HG02840 (cell line): Measurements from ENCODE around the gene TMEM259.

Experiments used
- ATAC-seq: cut with Tn5 transposase; IDR thresholded peaks from one replicate; pipeline ENCODE4 v1.9.1; 2021; ENCODE audit warnings: mild to moderate bottlenecking, moderate library complexity, moderate number of reproducible peaks; ENCODE audit not compliant: unreplicated experiment, low FRiP score

TMEM259 gene

DNA sequence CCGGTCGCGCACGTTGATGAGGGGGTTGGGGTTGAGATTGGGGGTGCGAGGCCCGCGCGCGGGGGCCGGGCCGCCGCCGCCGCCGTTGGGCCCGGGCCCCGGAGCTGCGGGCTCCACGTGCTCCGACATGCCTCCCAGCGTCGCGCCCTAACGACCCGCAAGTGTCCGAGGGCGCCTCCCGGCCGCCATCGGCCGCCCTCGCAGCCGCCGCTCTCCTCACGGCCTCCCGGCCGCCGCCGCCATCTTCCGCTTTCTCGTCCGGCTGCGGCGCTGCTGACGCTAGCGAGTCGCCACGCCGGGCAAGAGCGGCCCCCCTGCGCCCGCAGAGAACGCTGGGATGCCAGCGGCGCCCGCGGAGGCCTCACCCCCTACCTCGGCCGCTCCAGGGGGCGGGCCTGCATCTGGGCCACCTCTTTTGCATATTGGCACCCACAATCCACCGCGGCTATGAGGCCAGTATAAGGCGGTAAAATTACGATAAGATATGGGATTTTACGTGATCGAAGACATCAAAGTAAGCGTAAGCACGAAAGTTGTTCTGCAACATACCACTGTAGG is at the start of gene TMEM259:
Gene TMEM259 (minus strand): TSS at position 256 of the 558 bp plus-strand sequence. CDS start 127 bp downstream, at position 129.
- ATAC-seq, result peak; percentile 85

DNA sequence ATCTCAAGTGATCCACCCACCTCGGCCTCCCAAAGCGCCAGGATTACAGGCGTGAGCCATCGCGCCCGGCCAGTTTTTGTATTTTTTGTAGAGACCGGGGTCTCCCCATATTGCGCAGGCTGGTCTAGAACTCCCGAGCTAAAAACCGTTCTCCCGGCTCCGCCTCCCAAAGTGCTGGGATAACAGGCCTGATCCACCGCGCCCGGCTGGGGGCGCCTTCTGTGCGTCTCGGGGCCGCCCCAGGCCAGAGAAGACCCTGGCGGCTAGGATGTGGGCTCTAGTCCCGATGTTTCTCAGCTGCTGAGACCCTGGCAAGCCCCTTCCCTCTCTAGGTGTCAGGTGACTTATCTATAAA is 49.6 kb upstream of the TMEM259 start:
- no peak for ATAC-seq

- no peak for ATAC-seq
Observed at GRCh38 chr19:1069009-1069779, 48.3 kb upstream of the TMEM259 start.

DNA sequence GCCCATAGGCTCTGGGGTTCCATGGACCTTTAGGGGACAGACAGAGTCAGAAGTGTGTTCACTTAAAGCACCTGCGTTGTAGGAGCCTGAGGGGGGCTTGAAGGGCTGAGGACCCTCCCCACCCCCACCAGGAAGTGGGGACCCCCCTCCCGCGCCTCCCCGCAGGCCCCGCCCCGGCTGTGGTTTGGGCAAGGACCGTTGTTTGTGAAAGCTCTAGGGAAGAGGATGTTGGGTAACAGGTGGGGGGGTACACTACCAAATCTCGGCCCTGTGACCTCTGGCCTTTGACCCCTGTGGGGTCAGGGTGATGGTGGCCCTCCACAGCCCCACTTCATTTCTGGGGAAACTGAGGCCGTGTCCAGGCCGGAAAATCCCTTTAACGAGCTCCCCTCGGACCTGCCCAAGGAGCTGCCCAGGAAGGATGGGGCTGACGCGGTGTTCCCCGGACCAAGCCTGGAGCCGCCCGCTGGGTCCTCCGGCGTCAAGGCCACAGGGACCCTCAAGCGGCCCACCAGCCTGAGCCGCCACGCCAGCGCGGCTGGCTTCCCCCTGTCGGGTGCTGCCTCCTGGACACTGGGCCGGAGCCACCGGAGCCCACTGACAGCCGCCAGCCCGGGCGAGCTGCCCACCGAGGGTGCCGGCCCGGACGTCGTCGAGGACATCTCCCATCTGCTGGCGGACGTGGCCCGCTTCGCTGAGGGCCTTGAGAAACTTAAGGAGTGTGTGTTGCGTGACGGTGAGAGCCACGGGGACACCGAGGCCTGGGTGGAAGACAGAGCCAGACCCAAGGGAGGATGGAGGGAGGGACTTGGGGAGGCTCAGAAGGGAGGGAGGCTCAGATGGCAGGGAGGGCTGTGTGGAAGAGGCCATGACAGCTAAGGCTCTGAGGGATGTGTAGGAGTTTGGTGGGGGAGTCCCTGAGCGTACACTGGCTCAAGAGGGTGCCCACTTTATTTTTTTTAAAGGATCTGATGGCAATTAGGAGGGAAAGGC is 47.4 kb upstream of the TMEM259 start:
- no peak for ATAC-seq

GRCh38 chr19:1067341-1067957 is 46.5 kb upstream of the TMEM259 start:
- no peak for ATAC-seq

DNA sequence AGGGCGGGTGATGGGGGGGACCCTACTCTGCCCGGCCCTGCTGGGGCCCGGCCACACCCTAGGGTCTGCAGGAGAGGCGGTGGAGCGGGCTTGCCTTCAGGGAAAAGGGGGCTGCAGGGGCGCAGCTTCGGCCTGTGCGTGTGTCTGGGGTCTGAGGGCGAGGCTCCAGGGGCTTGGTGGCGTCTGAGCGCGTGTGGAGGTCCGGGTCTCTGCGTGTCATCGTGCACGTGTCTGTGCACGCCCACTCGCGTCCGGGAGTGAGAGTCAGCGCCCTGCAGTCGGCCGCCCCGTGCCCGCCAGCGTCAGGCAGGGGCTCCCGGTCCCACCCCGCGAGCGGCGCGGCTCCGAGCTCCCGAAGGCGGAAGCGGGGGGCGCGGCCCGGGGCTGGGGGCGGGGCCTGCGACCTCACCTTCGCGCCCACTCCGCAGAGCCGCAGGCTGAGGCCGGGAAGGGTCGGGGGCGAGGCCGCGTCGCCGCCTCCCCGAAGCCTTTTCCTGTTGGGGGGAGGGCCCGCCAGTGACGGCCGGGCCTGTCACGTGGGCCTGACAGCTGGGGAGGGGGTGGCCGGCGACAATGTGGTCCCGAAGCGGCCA is 45.9 kb upstream of the TMEM259 start, which contains the start of gene ARHGAP45:
Gene ARHGAP45 (plus strand): TSS at position 420 of the 593 bp plus-strand sequence. CDS start 239 bp downstream, outside the sequence.
- ATAC-seq, result no peak

DNA sequence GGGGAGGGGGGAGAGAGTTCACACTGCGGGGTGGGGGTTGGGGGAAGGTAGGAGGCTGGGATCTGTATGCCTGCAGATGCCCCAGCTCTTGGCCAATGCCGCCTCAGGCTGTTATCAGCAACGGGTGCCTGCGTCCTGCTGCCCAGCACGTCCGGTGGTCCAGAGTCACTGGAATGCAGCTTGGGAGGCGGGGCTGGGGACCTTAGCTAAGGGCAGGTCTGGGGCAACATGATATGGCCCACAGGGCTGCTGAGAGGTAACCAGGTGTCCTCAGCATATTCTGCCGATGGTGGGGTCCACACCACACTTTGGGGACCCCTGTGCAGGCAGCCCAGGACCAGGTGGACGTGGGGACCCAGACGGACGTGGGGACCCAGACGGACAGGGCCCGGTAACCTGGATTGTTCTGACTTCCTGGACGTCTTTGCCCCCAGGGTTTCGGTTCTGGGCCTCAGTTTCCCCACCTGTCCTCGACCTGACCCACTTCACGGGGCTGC is 45.4 kb upstream of the TMEM259 start:
- no peak for ATAC-seq

DNA sequence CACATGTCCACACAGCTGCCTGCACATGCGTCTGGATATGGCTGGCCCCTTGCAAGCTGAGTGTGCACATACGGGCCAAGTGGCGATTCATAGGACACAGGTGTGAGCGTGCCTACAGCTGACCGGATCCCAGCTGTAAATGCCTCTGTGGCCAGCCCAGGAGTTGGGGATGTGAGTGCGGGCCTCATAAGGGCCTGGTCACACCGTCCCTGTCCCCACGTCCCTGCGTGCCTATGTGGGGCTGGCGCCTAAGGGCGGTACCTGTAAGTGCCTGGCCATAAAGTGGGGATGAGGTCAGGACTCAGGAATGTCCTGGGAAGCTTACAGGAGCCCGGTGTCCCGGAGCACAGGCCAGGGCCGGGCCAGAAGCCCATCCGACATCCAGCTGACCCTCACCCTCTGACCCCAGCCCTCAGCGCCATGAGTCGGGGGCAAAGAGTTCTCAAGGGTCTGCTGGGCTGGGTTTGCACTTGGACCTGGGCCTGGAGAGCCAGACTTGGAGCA is 44.7 kb upstream of the TMEM259 start:
- ATAC-seq, result no peak

- no peak for ATAC-seq
Observed at GRCh38 chr19:1064661-1065605, 44.0 kb upstream of the TMEM259 start.

GRCh38 chr19:1063909-1064660 is 43.2 kb upstream of the TMEM259 start:
- ATAC-seq, result no peak

GRCh38 chr19:1063030-1063908 is 42.3 kb upstream of the TMEM259 start:
- no peak for ATAC-seq

GRCh38 chr19:1062387-1063029 is 41.6 kb upstream of the TMEM259 start:
- ATAC-seq, result no peak

DNA sequence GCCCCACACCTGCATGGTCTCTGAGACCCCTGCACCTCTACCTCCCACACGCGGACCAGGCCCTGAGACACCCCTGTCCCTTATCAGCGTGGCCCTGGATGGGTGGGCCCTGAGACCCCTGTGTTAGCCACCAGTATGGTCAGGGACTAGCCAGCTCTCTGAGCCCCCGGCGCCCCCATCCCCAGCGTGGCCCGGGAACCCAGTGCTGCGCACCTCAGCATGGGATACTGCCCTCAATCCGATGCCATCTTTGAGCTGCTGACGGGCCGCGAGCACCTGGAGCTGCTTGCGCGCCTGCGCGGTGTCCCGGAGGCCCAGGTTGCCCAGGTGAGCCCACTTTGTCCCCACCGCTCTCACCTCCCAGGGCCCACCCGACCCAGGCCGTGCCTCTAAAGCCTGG is 41.1 kb upstream of the TMEM259 start:
- no peak for ATAC-seq

GRCh38 chr19:1060689-1061088 is 39.8 kb upstream of the TMEM259 start:
- no peak for ATAC-seq

DNA sequence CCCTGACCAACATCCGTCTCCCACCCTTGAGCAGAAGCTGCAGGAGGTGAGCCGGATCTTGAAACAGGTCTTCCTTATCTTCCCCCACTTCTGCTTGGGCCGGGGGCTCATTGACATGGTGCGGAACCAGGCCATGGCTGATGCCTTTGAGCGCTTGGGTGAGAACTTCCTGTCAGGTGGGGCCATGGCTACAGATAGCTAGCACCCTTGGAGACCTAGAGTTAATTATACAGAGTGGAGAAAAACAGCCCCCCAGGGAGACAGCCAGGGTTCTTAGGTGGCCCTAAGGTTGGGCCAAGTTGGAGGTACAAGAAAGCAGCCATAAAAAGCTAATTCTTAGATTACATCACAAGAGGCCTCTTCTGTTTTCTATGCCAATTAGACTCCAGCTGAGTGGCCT is 37.2 kb upstream of the TMEM259 start:
- no peak for ATAC-seq

- no peak for ATAC-seq
Observed at GRCh38 chr19:1057176-1057855, 36.4 kb upstream of the TMEM259 start.
